SK-N-SH (cell line): ENCODE measurements around the gene CD40LG. TPM values are rescaled to one million over a fixed set of nuclear protein-coding genes. Genes with fewer than 3 reads are reported as not detected.

Experiments used
- CTCF ChIA-PET: fragments of 300-600, 350-600 bp; formaldehyde crosslinking; extraction: SDS; loops from one replicate; lab custom pipeline; 2021; lab: Yijun Ruan, JAX
- POLR2A ChIA-PET: fragments of 350-600 bp; sonication (Branson Sonifier 250); formaldehyde crosslinking; extraction: SDS; loops from one replicate; lab custom pipeline; 2020; ENCODE audit warnings: antibody characterized with exemption, inconsistent platforms; lab: Yijun Ruan, JAX
- DNase-seq: peaks from one replicate; pipeline ENCODE4 v3.0.0; 2012
- H2AFZ ChIP-seq: fragments of 200-600 bp; sonication (generic); 2 replicates; pipeline ENCODE4 v1.8.1; 2016; ENCODE audit warnings: antibody characterized with exemption, mild to moderate bottlenecking, low read depth
- H3F3A ChIP-seq: fragments of 200-600 bp; sonication (generic); replicated peaks from 2 replicates; pipeline ENCODE3; 2016; ENCODE audit warnings: antibody characterized with exemption, mild to moderate bottlenecking; ENCODE audit not compliant: insufficient read depth
- H3K27ac ChIP-seq, 2 experiments: fragments of 200-500 bp in 1 of 2; fragments of 200-600 bp in 1 of 2; sonication (Bioruptor generic) in 1 of 2; sonication (generic), shearing (Covaris generic) in 1 of 2; 2 replicates each; pipeline versions ENCODE4 v1.5.1 to v1.6.1; 2014 to 2016; ENCODE audit warnings: low read depth in 2 of 2, inconsistent platforms in 1 of 2, low read length in 1 of 2, mild to moderate bottlenecking in 1 of 2, mixed read lengths in 1 of 2
- H3K27me3 ChIP-seq: fragments of 200-600 bp; sonication (generic), shearing (Covaris generic); 2 replicates; pipeline ENCODE4 v1.6.1; 2016; ENCODE audit warnings: mixed run types; ENCODE audit not compliant: insufficient read depth
- H3K36me3 ChIP-seq, 2 experiments: fragments of 200-500 bp in 1 of 2; fragments of 200-600 bp in 1 of 2; sonication (Bioruptor generic) in 1 of 2; sonication (generic) in 1 of 2; replicated peaks in 1 of 2; 2 replicates each; pipeline versions ENCODE3 to v1.5.1; 2014 to 2016; ENCODE audit warnings: low read length in 1 of 2, mild to moderate bottlenecking in 1 of 2; ENCODE audit not compliant: insufficient read depth in 2 of 2, control insufficient read depth in 1 of 2
- H3K4me1 ChIP-seq, 2 experiments: fragments of 200-500 bp in 1 of 2; fragments of 200-600 bp in 1 of 2; sonication (Bioruptor generic) in 1 of 2; sonication (generic), shearing (Covaris generic) in 1 of 2; 2 replicates each; pipeline versions ENCODE4 v1.5.1 to v1.6.1; 2014 to 2016; ENCODE audit warnings: low read depth in 1 of 2, low read length in 1 of 2, mixed run types in 1 of 2; ENCODE audit not compliant: insufficient read depth in 2 of 2, control insufficient read depth in 1 of 2
- H3K4me2 ChIP-seq: fragments of 200-600 bp; sonication (generic), shearing (Covaris generic); 2 replicates; pipeline ENCODE4 v1.6.1; 2017; ENCODE audit warnings: mixed run types
- H3K4me3 ChIP-seq, 2 experiments: fragments of 200-500 bp in 1 of 2; fragments of 200-600 bp in 1 of 2; sonication (Bioruptor generic) in 1 of 2; sonication (generic), shearing (Covaris generic) in 1 of 2; 2 replicates each; pipeline versions ENCODE4 v1.5.1 to v1.8.1; 2014 to 2016; ENCODE audit warnings: low read depth in 2 of 2, inconsistent platforms in 1 of 2, low read length in 1 of 2, mild to moderate bottlenecking in 1 of 2, mixed read lengths in 1 of 2, moderate library complexity in 1 of 2
- H3K79me2 ChIP-seq: fragments of 200-600 bp; sonication (generic); 2 replicates; pipeline ENCODE4 v1.8.1; 2017; ENCODE audit warnings: mild to moderate bottlenecking; ENCODE audit not compliant: insufficient read depth
- H3K9ac ChIP-seq: fragments of 200-600 bp; sonication (generic); 2 replicates; pipeline ENCODE4 v1.6.1; 2017; ENCODE audit warnings: mixed run types
- H3K9me2 ChIP-seq: fragments of 200-600 bp; sonication (generic); 2 replicates; pipeline ENCODE4 v1.6.1; 2017; ENCODE audit warnings: mixed run types
- H3K9me3 ChIP-seq: fragments of 200-600 bp; sonication (generic); 2 replicates; pipeline ENCODE4 v1.6.1; 2017; ENCODE audit warnings: mixed run types, mild to moderate bottlenecking, moderate library complexity
- H4K20me1 ChIP-seq: fragments of 200-600 bp; sonication (generic); 2 replicates; pipeline ENCODE4 v1.6.1; 2017; ENCODE audit warnings: mild to moderate bottlenecking, mixed run types; ENCODE audit not compliant: insufficient read depth
- CHD2 ChIP-seq: fragments of 150-350 bp; IDR thresholded peaks from 2 replicates; pipeline ENCODE4 v1.6.1; 2018; ENCODE audit warnings: low read length; ENCODE audit not compliant: partially characterized antibody
- CTCF ChIP-seq: fragments of 200-600 bp; sonication (generic); IDR thresholded peaks from 2 replicates; pipeline ENCODE4 v1.6.1; 2017; ENCODE audit warnings: antibody characterized with exemption, mild to moderate bottlenecking, moderate library complexity
- EP300 ChIP-seq, 2 experiments: IDR thresholded peaks; 2 replicates each; pipeline versions ENCODE4 v1.4.0 to v1.6.1; 2012; ENCODE audit warnings: borderline replicate concordance in 1 of 2, low read depth in 1 of 2, low read length in 1 of 2
- FOSL2 ChIP-seq: IDR thresholded peaks from 2 replicates; pipeline ENCODE4 v1.4.0; 2012; ENCODE audit warnings: low read depth, mild to moderate bottlenecking, moderate library complexity, borderline replicate concordance
- FOXJ3 ChIP-seq: sonication (generic); formaldehyde crosslinking; IDR thresholded peaks from 2 replicates; pipeline ENCODE4 v1.5.1; 2020; ENCODE audit warnings: mild to moderate bottlenecking, missing genetic modification reagents
- FOXM1 ChIP-seq: IDR thresholded peaks from 2 replicates; pipeline ENCODE4 v1.4.0; 2012; ENCODE audit warnings: low read depth, mild to moderate bottlenecking
- GATA2 ChIP-seq: sonication (generic); formaldehyde crosslinking; IDR thresholded peaks from 2 replicates; pipeline ENCODE4 v1.5.0; 2020; ENCODE audit warnings: mild to moderate bottlenecking, missing genetic modification reagents
- JUND ChIP-seq: IDR thresholded peaks from 2 replicates; pipeline ENCODE4 v1.4.0; 2012
- MEF2A ChIP-seq: IDR thresholded peaks from 2 replicates; pipeline ENCODE4 v1.4.0; 2012; ENCODE audit warnings: low read depth, borderline replicate concordance
- MXI1 ChIP-seq: IDR thresholded peaks from 2 replicates; pipeline ENCODE4 v1.6.1; 2012; ENCODE audit warnings: mild to moderate bottlenecking, low read depth, low read length, improper control_type of control experiment
- NRF1 ChIP-seq: IDR thresholded peaks from 2 replicates; pipeline ENCODE4 v1.6.1; 2012; ENCODE audit warnings: low read depth, mild to moderate bottlenecking, low read length
- PBX3 ChIP-seq: IDR thresholded peaks from 2 replicates; pipeline ENCODE4; 2012
- POLR2AphosphoS5 ChIP-seq: IDR thresholded peaks from 2 replicates; pipeline ENCODE4 v1.6.1; 2012; ENCODE audit warnings: low read depth, low read length
- RAD21 ChIP-seq: IDR thresholded peaks from 2 replicates; pipeline ENCODE4 v1.6.1; 2012; ENCODE audit warnings: mild to moderate bottlenecking, low read length
- RCOR1 ChIP-seq: fragments of 150-350 bp; IDR thresholded peaks from 2 replicates; pipeline ENCODE4 v1.6.1; 2017; ENCODE audit warnings: antibody characterized with exemption, low read length
- RXRA ChIP-seq: IDR thresholded peaks from 2 replicates; pipeline ENCODE4 v1.4.0; 2012; ENCODE audit warnings: low read depth, mild to moderate bottlenecking, borderline replicate concordance
- SIN3A ChIP-seq: IDR thresholded peaks from 2 replicates; pipeline ENCODE4 v1.6.1; 2012; ENCODE audit warnings: low read depth, mild to moderate bottlenecking, low read length, moderate library complexity, borderline replicate concordance
- TAF1 ChIP-seq: IDR thresholded peaks from 2 replicates; pipeline ENCODE4 v1.6.1; 2012; ENCODE audit warnings: low read depth, mild to moderate bottlenecking, low read length, moderate library complexity, borderline replicate concordance
- TCF12 ChIP-seq: IDR thresholded peaks from 2 replicates; pipeline ENCODE4 v1.4.0; 2012
- TEAD4 ChIP-seq: IDR thresholded peaks from 2 replicates; pipeline ENCODE4 v1.4.0; 2012; ENCODE audit warnings: mild to moderate bottlenecking, borderline replicate concordance; ENCODE audit not compliant: insufficient read depth
- USF1 ChIP-seq: IDR thresholded peaks from 2 replicates; pipeline ENCODE4 v1.4.0; 2012; ENCODE audit warnings: low read depth, borderline replicate concordance
- USF2 ChIP-seq: fragments of 150-350 bp; IDR thresholded peaks from 2 replicates; pipeline ENCODE4 v1.6.1; 2017; ENCODE audit warnings: antibody characterized with exemption, low read length, low read depth, borderline replicate concordance
- WGBS: methylation state at CpG from one replicate; pipeline ENCODE4 v1.1.6; 2017; ENCODE audit warnings: low lambda C conversion rate; 5-methylcytosine and 5-hydroxymethylcytosine counted together
- polyA plus RNA-seq, 3 experiments: library from polyadenylated mRNA; depleted of rRNA; stranded (reverse); fragments of >200 nt; gene quantifications; 2 replicates each; pipeline ENCODE4 v1.2.3, GENCODE V29; 2012

The CD40LG gene
- polyA plus RNA-seq, 1 of the 3 experiments (the other 2 are of a cell fraction) = not detected

GRCh38 chrX:136665258-136665900 lies 17.4 kb downstream of the CD40LG start:
- no peak for DNase-seq
- Histone ChIP-seq H3K27ac (no peak overlapping the region), H4K20me1 (no peaks in the 10 kb centered on the region), H2AFZ (no peak overlapping the region), H3F3A (no peaks in the 10 kb centered on the region), H3K36me3 (no peaks in the 10 kb centered on the region), H3K9ac (no peak overlapping the region), H3K4me1 (no peaks in the 10 kb centered on the region), H3K9me3 (no peaks in the 10 kb centered on the region), H3K79me2 (no peaks in the 10 kb centered on the region), H3K9me2 (no peaks in the 10 kb centered on the region), H3K4me3 (no peak overlapping the region), H3K27me3 (no peaks in the 10 kb centered on the region), H3K4me2 (no peak overlapping the region)
- ChIA-PET POLR2A (no interaction called here), CTCF (interaction anchor here (0.7 kb wide), 1 partner anchor 26 kb away, joined by 3 read pairs; no protein-coding TSS in a partner anchor)
- TF ChIP-seq RCOR1 (no peak), GATA2 (CRISPR knock-in tag) (no peak), FOSL2 (no peak), USF2 (no peak), PBX3 (no peak), RXRA (no peak), NRF1 (no peak), CHD2 (no peak), EP300 (IDR thresholded peaks at IDR 0.05; ENCODE audit: borderline replicate concordance in 1 of 2, low read depth in 1 of 2, low read length in 1 of 2) (no peak), USF1 (no peak), FOXM1 (no peak), RAD21 (no peak), SIN3A (no peak)
- WGBS = 40% methylated on average over 6 of the region's 6 CpGs

- H3K36me3 ChIP-seq = no peaks in the 10 kb centered on the region
- DNase-seq = no peak
- 0% methylated on average over 1 of the region's 1 CpG for WGBS
- no peaks in the 10 kb centered on the region for H3K79me2 ChIP-seq
- POLR2A ChIA-PET = no interaction called here
- CTCF ChIA-PET = no interaction called here
- no peak overlapping the region for H3K27ac ChIP-seq
- H3K9me2 ChIP-seq = no peaks in the 10 kb centered on the region
- H3K4me3 ChIP-seq = no peak overlapping the region
- no peaks in the 10 kb centered on the region for H3F3A ChIP-seq
- H3K4me1 ChIP-seq = no peaks in the 10 kb centered on the region
- H3K9me3 ChIP-seq = no peaks in the 10 kb centered on the region
- no peaks in the 10 kb centered on the region for H3K27me3 ChIP-seq
- no peak overlapping the region for H3K4me2 ChIP-seq
- no peak overlapping the region for H2AFZ ChIP-seq
- no peaks in the 10 kb centered on the region for H4K20me1 ChIP-seq
- no peak overlapping the region for H3K9ac ChIP-seq
- TF ChIP-seq SIN3A (no peak), EP300 (IDR thresholded peaks at IDR 0.05; ENCODE audit: borderline replicate concordance in 1 of 2, low read depth in 1 of 2, low read length in 1 of 2) (no peak), TEAD4 (no peak), CHD2 (no peak), MEF2A (no peak), TCF12 (no peak), PBX3 (no peak), MXI1 (no peak), JUND (no peak), RCOR1 (no peak), FOXJ3 (no peak), RXRA (no peak), POLR2AphosphoS5 (no peak), TAF1 (no peak), GATA2 (CRISPR knock-in tag) (no peak), CTCF (no peak)
Observed at GRCh38 chrX:136666088-136666487, 18.1 kb downstream of the CD40LG start.
